Measurements from ENCODE around the gene MYZAP.

DNA sequence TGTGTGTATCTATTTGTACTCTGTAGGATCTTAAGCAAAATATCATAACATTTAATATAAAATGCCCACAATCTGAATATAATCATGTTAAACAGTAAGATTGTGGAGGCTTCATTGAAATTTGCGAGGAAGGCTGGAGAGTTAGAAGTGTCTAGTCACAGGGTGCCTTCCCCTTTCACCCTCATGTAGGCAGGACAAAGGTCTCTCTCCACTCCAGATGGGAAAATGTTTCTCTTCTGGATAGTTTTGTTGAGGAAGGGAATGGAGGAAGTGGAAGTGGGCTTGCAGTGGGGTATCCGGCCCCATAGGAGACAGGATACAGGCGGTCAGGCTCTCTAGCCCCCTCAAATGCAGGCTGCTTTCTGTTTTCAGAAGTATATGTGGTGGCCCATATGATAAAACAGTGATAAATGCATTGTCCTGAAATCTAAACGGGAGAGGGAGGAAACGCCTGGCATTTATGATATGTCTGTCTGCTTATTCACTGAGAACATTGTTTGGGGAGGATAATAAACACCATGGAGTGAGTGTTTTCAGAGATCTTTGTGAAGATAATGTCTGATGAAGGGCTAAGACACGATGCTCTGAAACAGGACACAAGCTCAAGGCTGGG, 13.3 kb upstream of the MYZAP start:
- TF ChIP-seq, protein P1, sequence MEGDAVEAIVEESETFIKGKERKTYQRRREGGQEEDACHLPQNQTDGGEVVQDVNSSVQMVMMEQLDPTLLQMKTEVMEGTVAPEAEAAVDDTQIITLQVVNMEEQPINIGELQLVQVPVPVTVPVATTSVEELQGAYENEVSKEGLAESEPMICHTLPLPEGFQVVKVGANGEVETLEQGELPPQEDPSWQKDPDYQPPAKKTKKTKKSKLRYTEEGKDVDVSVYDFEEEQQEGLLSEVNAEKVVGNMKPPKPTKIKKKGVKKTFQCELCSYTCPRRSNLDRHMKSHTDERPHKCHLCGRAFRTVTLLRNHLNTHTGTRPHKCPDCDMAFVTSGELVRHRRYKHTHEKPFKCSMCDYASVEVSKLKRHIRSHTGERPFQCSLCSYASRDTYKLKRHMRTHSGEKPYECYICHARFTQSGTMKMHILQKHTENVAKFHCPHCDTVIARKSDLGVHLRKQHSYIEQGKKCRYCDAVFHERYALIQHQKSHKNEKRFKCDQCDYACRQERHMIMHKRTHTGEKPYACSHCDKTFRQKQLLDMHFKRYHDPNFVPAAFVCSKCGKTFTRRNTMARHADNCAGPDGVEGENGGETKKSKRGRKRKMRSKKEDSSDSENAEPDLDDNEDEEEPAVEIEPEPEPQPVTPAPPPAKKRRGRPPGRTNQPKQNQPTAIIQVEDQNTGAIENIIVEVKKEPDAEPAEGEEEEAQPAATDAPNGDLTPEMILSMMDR (IDR thresholded peaks at IDR 0.05) = no peak
- TF ChIP-seq POLR2A (IDR thresholded peaks at IDR 0.05) (no peak), EP300 (IDR thresholded peaks at IDR 0.05) (no peak)

All from ovary (tissue), 3 donors.